HepG2 (cell line): ENCODE results near the gene SEC61G. TPM values are rescaled to one million over a fixed set of nuclear protein-coding genes. Genes with fewer than 3 reads are reported as not detected.

Source experiments
- ATAC-seq: fragments of 200-7000 bp; cut with Tn5 transposase; 3 replicates; pipeline ENCODE4 v1.9.1; 2020; ENCODE audit warnings: mild to moderate bottlenecking, moderate library complexity
- BruUV-seq: library from RNA; stranded (reverse); fragments of 400-500 nt; replicated peaks from 2 replicates; lab custom pipeline; 2021; lab: Mats Ljungman, UMichigan
- CTCF ChIA-PET: fragments of 300-600 bp; formaldehyde crosslinking; extraction: SDS; loops from one replicate; lab custom pipeline; 2021; ENCODE audit warnings: low total read pairs, inconsistent platforms, low intra/inter-chr PET ratio; lab: Yijun Ruan, JAX
- POLR2A ChIA-PET: fragments of 350-600 bp; sonication (Branson Sonifier 250); formaldehyde crosslinking; loops from one replicate; lab custom pipeline; 2020; ENCODE audit warnings: antibody characterized with exemption, inconsistent platforms; lab: Yijun Ruan, JAX
- DNase-seq: peaks from one replicate; pipeline ENCODE4 v3.0.0-alpha.2; 2015; ENCODE audit warnings: low spot score
- FAIRE-seq: peaks from 3 replicates; lab custom pipeline; 2011; peaks lifted over from hg19 to GRCh38; lab: Jason Lieb, UNC
- H2AFZ ChIP-seq: one replicate; pipeline ENCODE4 v1.6.1; 2011; ENCODE audit warnings: low read length, inconsistent platforms
- H3K27ac ChIP-seq: fragments of 300-600 bp; 3 replicates; pipeline ENCODE4 v1.8.0; 2011; ENCODE audit warnings: mixed run types, mild to moderate bottlenecking, mixed read lengths, low read length, inconsistent platforms; ENCODE audit not compliant: insufficient read depth; ENCODE audit errors: extremely low read length
- H3K27me3 ChIP-seq, 2 experiments: fragments of 200-600 bp in 1 of 2; 2 replicates in 1 of 2; 3 replicates in 1 of 2; pipeline versions ENCODE4 v1.6.0 to v1.8.0; 2011; ENCODE audit warnings: low read length in 2 of 2, mild to moderate bottlenecking in 2 of 2, moderate library complexity in 2 of 2, inconsistent platforms in 1 of 2; ENCODE audit not compliant: insufficient read depth in 2 of 2, control insufficient read depth in 1 of 2
- H3K36me3 ChIP-seq, 2 experiments: fragments of 200-600 bp in 1 of 2; replicated peaks in 1 of 2; 2 replicates in 1 of 2; 3 replicates in 1 of 2; pipeline versions ENCODE4 v1.5.1 to v1.8.0; 2011; ENCODE audit warnings: low read length in 2 of 2, inconsistent platforms in 1 of 2; ENCODE audit not compliant: insufficient read depth in 2 of 2, control insufficient read depth in 1 of 2
- H3K4me1 ChIP-seq: 2 replicates; pipeline ENCODE4 v1.5.1; 2012; ENCODE audit warnings: low read length, inconsistent platforms; ENCODE audit not compliant: insufficient read depth
- H3K4me2 ChIP-seq: 2 replicates; pipeline ENCODE4 v1.6.0; 2011; ENCODE audit warnings: low read depth, low read length, inconsistent platforms
- H3K4me3 ChIP-seq, 3 experiments: fragments of 200-600 bp in 1 of 3; sonication (generic), shearing (Covaris generic) in 1 of 3; replicated peaks in 1 of 3; 2 replicates each; pipeline ENCODE4 v1.5.1; 2011 to 2016; ENCODE audit warnings: low read length in 3 of 3, inconsistent platforms in 2 of 3, low read depth in 2 of 3, mild to moderate bottlenecking in 2 of 3, control low read depth in 1 of 3, mixed read lengths in 1 of 3; ENCODE audit not compliant: insufficient read depth in 1 of 3
- H3K79me2 ChIP-seq: one replicate; pipeline ENCODE4 v1.6.1; 2011; ENCODE audit warnings: low read length, inconsistent platforms; ENCODE audit not compliant: insufficient read depth
- H3K9ac ChIP-seq: 2 replicates; pipeline ENCODE4 v1.6.0; 2011; ENCODE audit warnings: mild to moderate bottlenecking, low read depth, low read length, inconsistent platforms; ENCODE audit not compliant: insufficient read depth
- H3K9me3 ChIP-seq: 2 replicates; pipeline ENCODE4 v1.5.1; 2012; ENCODE audit warnings: mild to moderate bottlenecking, low read length
- H4K20me1 ChIP-seq: 2 replicates; pipeline ENCODE4 v1.6.0; 2011; ENCODE audit warnings: inconsistent platforms, mild to moderate bottlenecking, low read length, moderate library complexity; ENCODE audit not compliant: insufficient read depth
- CENPX ChIP-seq: sonication (generic); formaldehyde crosslinking; IDR thresholded peaks from 2 replicates; pipeline ENCODE4 v1.9.0; 2021; ENCODE audit warnings: mild to moderate bottlenecking, missing genetic modification reagents, moderate library complexity
- CHD4 ChIP-seq: fragments of 200-600 bp; sonication (generic); IDR thresholded peaks from 2 replicates; pipeline ENCODE4 v1.7.0; 2017; ENCODE audit warnings: mild to moderate bottlenecking, low read length, borderline replicate concordance
- MLLT10 ChIP-seq: sonication (generic); formaldehyde crosslinking; IDR thresholded peaks from 2 replicates; pipeline ENCODE4 v1.4.0; 2020; ENCODE audit warnings: missing genetic modification reagents
- NFKB2 ChIP-seq: sonication (generic); formaldehyde crosslinking; IDR thresholded peaks from 2 replicates; pipeline ENCODE4 v1.4.0; 2020; ENCODE audit warnings: missing genetic modification reagents, borderline replicate concordance
- PCBP2 ChIP-seq: fragments of 200-400 bp; formaldehyde crosslinking; optimal IDR thresholded peaks from 2 replicates; pipeline ENCODE3; 2018; ENCODE audit warnings: low read length, low read depth; ENCODE audit not compliant: poor library complexity, severe bottlenecking
- RBM22 ChIP-seq: fragments of 200-400 bp; formaldehyde crosslinking; optimal IDR thresholded peaks from 2 replicates; pipeline ENCODE3; 2017; ENCODE audit warnings: mild to moderate bottlenecking, low read length, moderate library complexity
- REPIN1 ChIP-seq: sonication (generic); formaldehyde crosslinking; IDR thresholded peaks from 2 replicates; pipeline ENCODE4 v1.8.0; 2022; ENCODE audit warnings: missing genetic modification reagents, low read depth, mild to moderate bottlenecking, borderline replicate concordance
- SCMH1 ChIP-seq: sonication (generic); formaldehyde crosslinking; IDR thresholded peaks from 2 replicates; pipeline ENCODE4 v1.9.0; 2021; ENCODE audit warnings: missing genetic modification reagents, mild to moderate bottlenecking, borderline replicate concordance
- SRY ChIP-seq: sonication (generic); formaldehyde crosslinking; IDR thresholded peaks from 2 replicates; pipeline ENCODE4 v1.8.0; 2022; ENCODE audit warnings: mild to moderate bottlenecking, missing genetic modification reagents
- TAF1 ChIP-seq: sonication (generic); formaldehyde crosslinking; IDR thresholded peaks from 2 replicates; pipeline ENCODE4 v1.4.0; 2020; ENCODE audit warnings: missing genetic modification reagents
- TP53 ChIP-seq: sonication (generic); formaldehyde crosslinking; conservative IDR thresholded peaks from 2 replicates; pipeline ENCODE4 v1.4.0; 2020; ENCODE audit warnings: missing genetic modification reagents
- ZC3H13 ChIP-seq: sonication (generic); formaldehyde crosslinking; IDR thresholded peaks from 2 replicates; pipeline ENCODE4 v1.8.1; 2023; ENCODE audit warnings: mild to moderate bottlenecking, missing genetic modification reagents, moderate library complexity
- ZNF138 ChIP-seq: sonication (generic); formaldehyde crosslinking; IDR thresholded peaks from 2 replicates; pipeline ENCODE4 v1.5.0; 2020; ENCODE audit warnings: mild to moderate bottlenecking, low read depth, missing genetic modification reagents
- ZNF354B ChIP-seq: sonication (generic); formaldehyde crosslinking; IDR thresholded peaks from 2 replicates; pipeline ENCODE4 v1.8.0; 2022; ENCODE audit warnings: mild to moderate bottlenecking, missing genetic modification reagents
- ZSCAN25 ChIP-seq: sonication (generic); formaldehyde crosslinking; IDR thresholded peaks from 2 replicates; pipeline ENCODE4 v1.8.0; 2022; ENCODE audit warnings: mild to moderate bottlenecking, missing genetic modification reagents
- WGBS: methylation state at CpG from one replicate; pipeline ENCODE4 v1.1.6; 2017; ENCODE audit warnings: low lambda C conversion rate; 5-methylcytosine and 5-hydroxymethylcytosine counted together
- in situ Hi-C: cut with HindIII; loops from 2 replicates; pipeline ENCODE4 v1.10.0; 2017; ENCODE audit warnings: low pct_unique_long_range_greater_than_20kb; ENCODE audit not compliant: extremely low pct_ligation_motif_present
- intact Hi-C: fragments of 100-400 bp; cut with micrococcal nuclease; formaldehyde crosslinking; loops from one replicate; pipeline ENCODE4 v1.10.0; 2022; ENCODE audit not compliant: unreplicated experiment
- polyA plus RNA-seq, 8 experiments: library from polyadenylated mRNA; depleted of rRNA in 3 of 8; stranded (reverse) in 7 of 8; unstranded in 1 of 8; fragments of >200 nt; fragmentation: Illumina TruSeq in 4 of 8; extraction: Trizol in 4 of 8; gene quantifications; 2 replicates each; pipeline versions ENCODE4 v1.2.1 to v1.2.3, GENCODE V29; 2011 to 2016; ENCODE audit warnings: low read depth in 4 of 8, missing spikeins in 1 of 8, mixed read lengths in 1 of 8; ENCODE audit not compliant: insufficient read depth in 1 of 8
- total RNA-seq, 5 experiments: library from RNA; depleted of rRNA; stranded (reverse); fragments of >200 nt; fragmentation: Illumina TruSeq; extraction: Trizol; gene quantifications; 2 replicates each; pipeline ENCODE4 v1.2.3, GENCODE V29; 2016; ENCODE audit warnings: low read depth in 1 of 5
- TF ChIP-seq, protein P1 (sequence below): sonication (generic); formaldehyde crosslinking; IDR thresholded peaks from 2 replicates; pipeline ENCODE4 v1.4.0; 2020; ENCODE audit warnings: missing genetic modification reagents
- TF ChIP-seq, protein P2 (sequence below): sonication (generic); formaldehyde crosslinking; IDR thresholded peaks from 2 replicates; pipeline ENCODE4 v1.4.0; 2020; ENCODE audit warnings: missing genetic modification reagents
- TF ChIP-seq, protein P3 (sequence below), 2 experiments: IDR thresholded peaks; 2 replicates each; pipeline ENCODE4 v1.6.1; 2011 to 2012; ENCODE audit warnings: low read length in 2 of 2, borderline replicate concordance in 1 of 2, low read depth in 1 of 2, mild to moderate bottlenecking in 1 of 2, moderate library complexity in 1 of 2

SEC61G gene
- total and polyA plus RNA-seq, 2 of the 13 experiments (the other 11 are each of a cell fraction or from before 2014, with no cell fraction given): 126 to 328 TPM

DNA sequence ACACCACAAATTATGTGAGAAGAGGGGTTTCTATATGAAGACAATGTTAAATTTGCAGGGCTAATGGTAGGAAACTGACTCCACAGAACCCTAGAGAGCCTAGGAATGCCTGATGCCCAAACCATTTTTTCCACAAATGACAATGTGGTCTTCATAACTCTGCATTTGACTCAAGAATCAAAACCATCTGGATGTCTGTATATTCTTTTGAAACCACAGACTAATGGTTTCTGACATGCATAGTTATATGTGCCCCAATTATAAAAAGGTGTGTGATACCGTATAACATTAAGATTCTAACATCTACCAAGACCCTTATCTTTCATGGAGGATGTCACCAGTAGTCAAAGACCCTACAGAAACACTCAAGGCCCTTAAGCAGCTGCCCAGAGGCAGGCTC is 20.3 kb downstream of the SEC61G start:
- no peak for ATAC-seq
- TF ChIP-seq ZNF354B (CRISPR knock-in tag): no peak
- TF ChIP-seq SCMH1 (CRISPR knock-in tag): no peak
- TF ChIP-seq ZC3H13 (CRISPR knock-in tag): no peak
- no peak for TF ChIP-seq TAF1 (CRISPR knock-in tag)
- no peak for TF ChIP-seq TP53 (CRISPR knock-in tag)
- TF ChIP-seq RBM22: no peak
- TF ChIP-seq, protein P1, sequence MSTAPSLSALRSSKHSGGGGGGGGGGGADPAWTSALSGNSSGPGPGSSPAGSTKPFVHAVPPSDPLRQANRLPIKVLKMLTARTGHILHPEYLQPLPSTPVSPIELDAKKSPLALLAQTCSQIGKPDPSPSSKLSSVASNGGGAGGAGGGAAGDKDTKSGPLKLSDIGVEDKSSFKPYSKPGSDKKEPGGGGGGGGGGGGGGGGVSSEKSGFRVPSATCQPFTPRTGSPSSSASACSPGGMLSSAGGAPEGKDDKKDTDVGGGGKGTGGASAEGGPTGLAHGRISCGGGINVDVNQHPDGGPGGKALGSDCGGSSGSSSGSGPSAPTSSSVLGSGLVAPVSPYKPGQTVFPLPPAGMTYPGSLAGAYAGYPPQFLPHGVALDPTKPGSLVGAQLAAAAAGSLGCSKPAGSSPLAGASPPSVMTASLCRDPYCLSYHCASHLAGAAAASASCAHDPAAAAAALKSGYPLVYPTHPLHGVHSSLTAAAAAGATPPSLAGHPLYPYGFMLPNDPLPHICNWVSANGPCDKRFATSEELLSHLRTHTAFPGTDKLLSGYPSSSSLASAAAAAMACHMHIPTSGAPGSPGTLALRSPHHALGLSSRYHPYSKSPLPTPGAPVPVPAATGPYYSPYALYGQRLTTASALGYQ (CRISPR knock-in tag): no peak
- no peak for TF ChIP-seq PCBP2
- TF ChIP-seq, protein P2, sequence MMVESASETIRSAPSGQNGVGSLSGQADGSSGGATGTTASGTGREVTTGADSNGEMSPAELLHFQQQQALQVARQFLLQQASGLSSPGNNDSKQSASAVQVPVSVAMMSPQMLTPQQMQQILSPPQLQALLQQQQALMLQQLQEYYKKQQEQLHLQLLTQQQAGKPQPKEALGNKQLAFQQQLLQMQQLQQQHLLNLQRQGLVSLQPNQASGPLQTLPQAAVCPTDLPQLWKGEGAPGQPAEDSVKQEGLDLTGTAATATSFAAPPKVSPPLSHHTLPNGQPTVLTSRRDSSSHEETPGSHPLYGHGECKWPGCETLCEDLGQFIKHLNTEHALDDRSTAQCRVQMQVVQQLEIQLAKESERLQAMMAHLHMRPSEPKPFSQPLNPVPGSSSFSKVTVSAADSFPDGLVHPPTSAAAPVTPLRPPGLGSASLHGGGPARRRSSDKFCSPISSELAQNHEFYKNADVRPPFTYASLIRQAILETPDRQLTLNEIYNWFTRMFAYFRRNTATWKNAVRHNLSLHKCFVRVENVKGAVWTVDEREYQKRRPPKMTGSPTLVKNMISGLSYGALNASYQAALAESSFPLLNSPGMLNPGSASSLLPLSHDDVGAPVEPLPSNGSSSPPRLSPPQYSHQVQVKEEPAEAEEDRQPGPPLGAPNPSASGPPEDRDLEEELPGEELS (CRISPR knock-in tag): no peak
- TF ChIP-seq, protein P3, sequence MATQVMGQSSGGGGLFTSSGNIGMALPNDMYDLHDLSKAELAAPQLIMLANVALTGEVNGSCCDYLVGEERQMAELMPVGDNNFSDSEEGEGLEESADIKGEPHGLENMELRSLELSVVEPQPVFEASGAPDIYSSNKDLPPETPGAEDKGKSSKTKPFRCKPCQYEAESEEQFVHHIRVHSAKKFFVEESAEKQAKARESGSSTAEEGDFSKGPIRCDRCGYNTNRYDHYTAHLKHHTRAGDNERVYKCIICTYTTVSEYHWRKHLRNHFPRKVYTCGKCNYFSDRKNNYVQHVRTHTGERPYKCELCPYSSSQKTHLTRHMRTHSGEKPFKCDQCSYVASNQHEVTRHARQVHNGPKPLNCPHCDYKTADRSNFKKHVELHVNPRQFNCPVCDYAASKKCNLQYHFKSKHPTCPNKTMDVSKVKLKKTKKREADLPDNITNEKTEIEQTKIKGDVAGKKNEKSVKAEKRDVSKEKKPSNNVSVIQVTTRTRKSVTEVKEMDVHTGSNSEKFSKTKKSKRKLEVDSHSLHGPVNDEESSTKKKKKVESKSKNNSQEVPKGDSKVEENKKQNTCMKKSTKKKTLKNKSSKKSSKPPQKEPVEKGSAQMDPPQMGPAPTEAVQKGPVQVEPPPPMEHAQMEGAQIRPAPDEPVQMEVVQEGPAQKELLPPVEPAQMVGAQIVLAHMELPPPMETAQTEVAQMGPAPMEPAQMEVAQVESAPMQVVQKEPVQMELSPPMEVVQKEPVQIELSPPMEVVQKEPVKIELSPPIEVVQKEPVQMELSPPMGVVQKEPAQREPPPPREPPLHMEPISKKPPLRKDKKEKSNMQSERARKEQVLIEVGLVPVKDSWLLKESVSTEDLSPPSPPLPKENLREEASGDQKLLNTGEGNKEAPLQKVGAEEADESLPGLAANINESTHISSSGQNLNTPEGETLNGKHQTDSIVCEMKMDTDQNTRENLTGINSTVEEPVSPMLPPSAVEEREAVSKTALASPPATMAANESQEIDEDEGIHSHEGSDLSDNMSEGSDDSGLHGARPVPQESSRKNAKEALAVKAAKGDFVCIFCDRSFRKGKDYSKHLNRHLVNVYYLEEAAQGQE (IDR thresholded peaks at IDR 0.05; ENCODE audit: borderline replicate concordance in 1 of 2, low read depth in 1 of 2, low read length in 2 of 2): no peak
- TF ChIP-seq MLLT10 (CRISPR knock-in tag): no peak
- no peak for TF ChIP-seq CHD4
- TF ChIP-seq SRY (CRISPR knock-in tag): no peak
- no peak for TF ChIP-seq REPIN1 (CRISPR knock-in tag)
- TF ChIP-seq NFKB2 (CRISPR knock-in tag): no peak
- TF ChIP-seq ZSCAN25 (CRISPR knock-in tag): no peak
- TF ChIP-seq ZNF138: no peak
- TF ChIP-seq CENPX: no peak
- Histone ChIP-seq H4K20me1 (no peaks in the 10 kb centered on the region), H3K27ac (no peak overlapping the region), H3K79me2 (no peaks in the 10 kb centered on the region), H3K9me3 (no peaks in the 10 kb centered on the region), H3K4me1 (no peaks in the 10 kb centered on the region), H3K4me2 (no peak overlapping the region), H3K4me3 (no peak overlapping the region), H2AFZ (no peak overlapping the region), H3K36me3 (no peaks in the 10 kb centered on the region), H3K27me3 (no peaks in the 10 kb centered on the region), H3K9ac (no peak overlapping the region)
- intact Hi-C loops (no loop called here), in situ Hi-C loops (no loop called here)
- no peak for DNase-seq
- no peak for FAIRE-seq
- no TSS peak for BruUV-seq
- POLR2A ChIA-PET: no interaction called here
- WGBS: 24% methylated on average over 1 of the region's 1 CpG
- CTCF ChIA-PET: no interaction called here
